ENCODE measurements around the gene IQCN.
"Not testable (repeated sequence)": the region's sequence is repeated elsewhere in the genome, so short reads cannot be mapped to it uniquely, and the experiment has no call there.

IQCN gene

DNA sequence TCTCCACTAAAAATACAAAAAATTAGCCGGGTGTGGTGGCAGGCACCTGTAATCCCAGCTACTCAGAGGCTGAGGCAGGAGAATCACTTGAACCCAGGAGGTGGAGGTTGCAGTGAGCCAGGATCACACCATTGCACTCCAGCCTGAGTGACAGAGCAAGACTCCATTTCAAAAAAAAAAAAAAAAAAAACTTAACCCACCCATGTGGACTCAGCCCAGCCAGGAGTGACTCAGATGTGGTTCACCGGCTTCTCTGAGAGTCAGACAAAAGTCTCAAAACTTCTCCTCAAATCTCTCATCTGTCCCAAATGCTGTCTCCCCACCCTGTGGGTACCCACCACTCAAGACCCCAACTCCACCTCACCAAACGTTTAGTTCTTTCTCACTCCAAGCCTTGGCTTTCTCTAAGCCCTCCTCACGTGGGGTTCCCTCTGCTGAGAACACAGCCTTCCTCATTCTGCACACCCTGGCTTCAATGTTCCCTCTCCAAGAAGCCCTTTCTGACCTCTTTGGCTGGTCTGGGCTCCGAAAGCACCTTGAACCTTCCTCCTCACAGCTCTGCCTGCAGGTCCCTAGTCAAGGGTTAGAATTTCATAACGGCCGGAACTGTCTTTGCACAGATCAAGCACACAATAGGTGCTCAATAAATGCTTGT lies 59.3 kb downstream of the IQCN start:
- H3K4me3 ChIP-seq (ENCODE audit: low read depth, low read length), result no peak overlapping the region
- ChIA-PET POLR2A (no interaction called here), CTCF (interaction anchor here (1.0 to 1.1 kb wide), 3 partner anchors 37 to 65 kb away, joined by 3 read pairs; no protein-coding TSS in a partner anchor)
- no peak for DNase-seq (ENCODE audit: low read depth, low spot score)
- TF ChIP-seq, protein P1, sequence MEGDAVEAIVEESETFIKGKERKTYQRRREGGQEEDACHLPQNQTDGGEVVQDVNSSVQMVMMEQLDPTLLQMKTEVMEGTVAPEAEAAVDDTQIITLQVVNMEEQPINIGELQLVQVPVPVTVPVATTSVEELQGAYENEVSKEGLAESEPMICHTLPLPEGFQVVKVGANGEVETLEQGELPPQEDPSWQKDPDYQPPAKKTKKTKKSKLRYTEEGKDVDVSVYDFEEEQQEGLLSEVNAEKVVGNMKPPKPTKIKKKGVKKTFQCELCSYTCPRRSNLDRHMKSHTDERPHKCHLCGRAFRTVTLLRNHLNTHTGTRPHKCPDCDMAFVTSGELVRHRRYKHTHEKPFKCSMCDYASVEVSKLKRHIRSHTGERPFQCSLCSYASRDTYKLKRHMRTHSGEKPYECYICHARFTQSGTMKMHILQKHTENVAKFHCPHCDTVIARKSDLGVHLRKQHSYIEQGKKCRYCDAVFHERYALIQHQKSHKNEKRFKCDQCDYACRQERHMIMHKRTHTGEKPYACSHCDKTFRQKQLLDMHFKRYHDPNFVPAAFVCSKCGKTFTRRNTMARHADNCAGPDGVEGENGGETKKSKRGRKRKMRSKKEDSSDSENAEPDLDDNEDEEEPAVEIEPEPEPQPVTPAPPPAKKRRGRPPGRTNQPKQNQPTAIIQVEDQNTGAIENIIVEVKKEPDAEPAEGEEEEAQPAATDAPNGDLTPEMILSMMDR (IDR thresholded peaks at IDR 0.05; ENCODE audit: insufficient read depth, low read length, missing control alignments), result no peak

DNA sequence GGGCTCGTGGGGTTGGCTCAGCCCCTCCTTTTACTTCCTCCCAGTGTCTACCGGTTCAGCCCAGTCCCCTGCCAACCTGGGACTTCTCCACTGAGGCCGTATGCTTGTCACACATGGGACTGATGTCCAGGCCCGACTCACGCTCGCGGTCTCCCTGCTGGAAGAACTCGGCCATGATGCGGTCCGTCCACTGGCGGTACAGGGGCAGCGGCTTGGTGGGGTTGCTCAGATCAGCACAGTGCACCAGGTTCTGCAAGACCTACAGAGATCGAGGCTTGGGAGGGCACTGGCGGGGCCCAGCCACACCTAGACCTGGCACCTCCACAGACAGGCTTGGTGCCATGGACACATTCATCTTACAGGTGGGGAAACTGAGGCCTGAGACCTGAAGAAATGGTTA lies 62.6 kb downstream of the IQCN start:
- ChIA-PET POLR2A (interaction anchor here (0.6 kb wide), 1 partner anchor 42 kb away, joined by 5 read pairs; no protein-coding TSS in a partner anchor), CTCF (interaction anchor here (0.9 kb wide), 1 partner anchor 41 kb away, joined by 3 read pairs; no protein-coding TSS in a partner anchor)
- TF ChIP-seq, protein P1 (IDR thresholded peaks at IDR 0.05; ENCODE audit: insufficient read depth, low read length, missing control alignments), result no peak
- DNase-seq (ENCODE audit: low read depth, low spot score), result no peak
- no peak overlapping the region for H3K4me3 ChIP-seq (ENCODE audit: low read depth, low read length)

DNA sequence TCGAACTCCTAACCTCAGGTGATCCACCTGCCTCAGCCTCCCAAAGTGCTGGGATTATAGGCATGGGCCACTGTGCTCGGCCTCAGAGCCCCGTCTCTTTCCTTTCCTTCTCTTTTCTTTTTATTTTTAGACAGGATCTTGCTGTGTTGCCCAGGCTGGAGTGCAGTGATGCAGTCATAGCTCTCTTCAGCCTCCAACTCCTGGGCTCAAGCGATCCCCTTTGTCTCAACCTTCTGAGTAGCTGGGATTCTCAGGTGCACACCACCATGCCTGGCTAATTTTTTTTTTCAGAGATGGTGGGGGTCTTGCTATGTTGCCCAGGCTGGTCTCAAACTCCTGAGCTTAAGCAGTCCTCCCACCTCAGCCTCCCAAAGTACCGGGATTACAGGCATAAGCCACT lies 64.3 kb downstream of the IQCN start:
- CTCF ChIA-PET, result interaction anchor here (1.3 to 11.1 kb wide), 4 partner anchors 13 to 97 kb away, joined by 4 to 217 read pairs (median 4); a partner anchor contains a TSS
- POLR2A ChIA-PET; DNase-seq (ENCODE audit: low read depth, low spot score); H3K4me3 ChIP-seq (ENCODE audit: low read depth, low read length): not testable (repeated sequence)

DNA sequence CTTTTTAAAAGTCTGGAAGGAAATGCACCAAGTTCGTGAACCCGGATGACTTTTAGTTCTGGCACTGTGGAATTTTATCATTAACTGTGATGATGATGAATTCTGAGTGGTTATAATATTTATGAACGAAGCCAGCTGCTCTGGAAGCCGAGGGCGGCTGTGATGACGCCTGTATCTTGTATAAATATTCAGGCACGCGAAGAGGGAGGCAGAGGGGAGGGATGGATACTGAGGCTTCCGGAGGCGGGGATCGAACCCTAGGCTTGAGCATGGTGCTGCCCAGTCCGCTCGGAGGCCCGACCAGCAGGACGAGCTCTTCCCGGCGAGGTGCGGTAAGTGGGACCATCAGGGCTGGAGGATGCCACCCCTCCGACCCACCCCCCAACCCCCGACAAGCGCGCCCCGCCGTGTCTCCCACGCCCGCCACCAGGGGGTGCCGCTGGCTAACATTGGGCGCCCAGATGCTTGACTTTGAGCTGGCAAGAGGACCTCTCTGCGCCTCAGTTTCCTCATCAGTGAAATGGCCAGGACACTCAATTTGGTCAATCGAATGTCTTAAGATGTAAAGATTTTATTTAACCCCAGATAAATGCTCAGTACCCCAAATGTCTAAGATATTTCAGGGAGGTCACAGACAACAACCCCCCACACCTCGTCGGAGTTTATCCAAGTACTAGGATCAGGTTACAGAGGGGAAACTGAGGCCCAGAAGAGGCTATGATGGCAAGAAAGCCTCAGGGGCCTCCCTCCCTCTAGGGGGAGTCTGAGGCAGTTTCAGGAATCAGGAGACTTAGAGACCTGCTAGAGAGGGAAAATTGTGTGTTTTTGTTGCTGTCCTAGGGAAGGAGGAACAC lies 65.9 kb downstream of the IQCN start:
- TF ChIP-seq, protein P1 (IDR thresholded peaks at IDR 0.05; ENCODE audit: insufficient read depth, low read length, missing control alignments), result peak; percentile 66
- POLR2A ChIA-PET, result interaction anchor here (0.6 to 0.9 kb wide), 3 partner anchors 72 to 122 kb away, joined by 3 read pairs; no protein-coding TSS in a partner anchor
- CTCF ChIA-PET, result interaction anchor here (0.6 to 11.1 kb wide), 15 partner anchors 12 to 208 kb away, joined by 3 to 217 read pairs (median 5); partner anchors contain the start of gene MPV17L2
- H3K4me3 ChIP-seq (ENCODE audit: low read depth, low read length), result peak overlapping the region; percentile 27
- no peak for DNase-seq (ENCODE audit: low read depth, low spot score)

All from AG04449 (cell line).